OCI-LY7 (cell line): ENCODE results near the gene UPF3A. TPM values are rescaled to one million over a fixed set of nuclear protein-coding genes. Genes with fewer than 3 reads are reported as not detected.

Experiments
- BruUV-seq: library from RNA; stranded (reverse); fragments of 400-500 nt; replicated peaks from 2 replicates; lab custom pipeline; 2021; lab: Mats Ljungman, UMichigan
- CTCF ChIA-PET: fragments of 300-600 bp; sonication (Branson Sonifier 250); formaldehyde crosslinking; loops from one replicate; lab custom pipeline; 2022; ENCODE audit warnings: antibody characterized with exemption; ENCODE audit not compliant: unreplicated experiment; lab: Charles Lee
- POLR2A ChIA-PET: fragments of 300-600 bp; sonication (Branson Sonifier 250); formaldehyde crosslinking; loops from one replicate; lab custom pipeline; 2022; ENCODE audit warnings: antibody characterized with exemption; lab: Charles Lee
- DNase-seq: peaks from one replicate; pipeline ENCODE4 v3.0.0-alpha.2; 2015; ENCODE audit warnings: low spot score
- H2AFZ ChIP-seq: fragments of 200-600 bp; sonication (generic), shearing (Covaris generic); 2 replicates; pipeline ENCODE4 v1.6.1; 2014; ENCODE audit warnings: mild to moderate bottlenecking, antibody characterized with exemption, low read length, moderate library complexity
- H3K27ac ChIP-seq: fragments of 200-600 bp; sonication (generic); 2 replicates; pipeline ENCODE4 v1.5.1; 2014; ENCODE audit warnings: mixed run types, low read depth, mild to moderate bottlenecking, moderate library complexity, low read length, inconsistent platforms; ENCODE audit not compliant: poor library complexity, severe bottlenecking
- H3K36me3 ChIP-seq: fragments of 200-600 bp; sonication (generic); 2 replicates; pipeline ENCODE4 v1.6.1; 2014; ENCODE audit warnings: mild to moderate bottlenecking, antibody characterized with exemption, low read length, moderate library complexity, mixed read lengths; ENCODE audit not compliant: insufficient read depth
- H3K4me1 ChIP-seq: fragments of 200-600 bp; sonication (generic); 2 replicates; pipeline ENCODE4 v1.5.1; 2014; ENCODE audit warnings: mild to moderate bottlenecking, low read length; ENCODE audit not compliant: insufficient read depth, poor library complexity, severe bottlenecking
- H3K4me2 ChIP-seq: fragments of 200-600 bp; sonication (generic); 2 replicates; pipeline ENCODE4 v1.6.1; 2014; ENCODE audit warnings: mild to moderate bottlenecking, low read length
- H3K4me3 ChIP-seq: fragments of 200-600 bp; sonication (generic); 2 replicates; pipeline ENCODE4 v1.5.1; 2014; ENCODE audit warnings: mild to moderate bottlenecking, low read depth, low read length; ENCODE audit not compliant: poor library complexity, severe bottlenecking
- H3K79me2 ChIP-seq: fragments of 200-600 bp; sonication (generic); 2 replicates; pipeline ENCODE4 v1.6.1; 2016; ENCODE audit warnings: low read depth, mild to moderate bottlenecking, low read length, moderate library complexity, mixed read lengths; ENCODE audit not compliant: insufficient read depth
- H3K9me2 ChIP-seq: fragments of 200-600 bp; sonication (generic); 2 replicates; pipeline ENCODE4 v1.6.1; 2016; ENCODE audit warnings: mild to moderate bottlenecking, low read length, mixed read lengths; ENCODE audit not compliant: insufficient read depth
- H3K9me3 ChIP-seq: fragments of 200-600 bp; sonication (generic); 2 replicates; pipeline ENCODE4 v1.6.1; 2014; ENCODE audit warnings: mild to moderate bottlenecking, mixed run types, low read length, mixed read lengths
- H4K20me1 ChIP-seq: fragments of 200-600 bp; sonication (generic); 2 replicates; pipeline ENCODE4 v1.6.1; 2014; ENCODE audit warnings: mild to moderate bottlenecking, antibody characterized with exemption, low read length, moderate library complexity, mixed read lengths; ENCODE audit not compliant: insufficient read depth
- EZH2phosphoT487 ChIP-seq: fragments of 200-600 bp; sonication (generic); IDR thresholded peaks from 2 replicates; pipeline ENCODE4 v1.6.1; 2018; ENCODE audit warnings: low read depth, borderline replicate concordance, mild to moderate bottlenecking, mixed run types, antibody characterized with exemption, low read length, moderate library complexity, mixed read lengths
- intact Hi-C: fragments of 100-400 bp; cut with micrococcal nuclease; formaldehyde crosslinking; loops from one replicate; pipeline ENCODE4 v1.10.0; 2022; ENCODE audit not compliant: unreplicated experiment
- total RNA-seq, 2 experiments: library from RNA; depleted of rRNA in 1 of 2; stranded (reverse); fragments of >200 nt in 1 of 2; shearing (Covaris generic) in 1 of 2; gene quantifications; 2 replicates each; pipeline ENCODE4 v1.2.3, GENCODE V29; 2014 to 2022
- TF ChIP-seq, protein P1 (sequence below): fragments of 200-600 bp; sonication (generic); conservative IDR thresholded peaks from 2 replicates; pipeline ENCODE4 v1.5.1; 2014; ENCODE audit warnings: mild to moderate bottlenecking, antibody characterized with exemption, low read length, moderate library complexity, mixed read lengths

UPF3A gene
- total RNA-seq, 2 experiments from 2014 or later = 27.8 to 55.4 TPM

DNA sequence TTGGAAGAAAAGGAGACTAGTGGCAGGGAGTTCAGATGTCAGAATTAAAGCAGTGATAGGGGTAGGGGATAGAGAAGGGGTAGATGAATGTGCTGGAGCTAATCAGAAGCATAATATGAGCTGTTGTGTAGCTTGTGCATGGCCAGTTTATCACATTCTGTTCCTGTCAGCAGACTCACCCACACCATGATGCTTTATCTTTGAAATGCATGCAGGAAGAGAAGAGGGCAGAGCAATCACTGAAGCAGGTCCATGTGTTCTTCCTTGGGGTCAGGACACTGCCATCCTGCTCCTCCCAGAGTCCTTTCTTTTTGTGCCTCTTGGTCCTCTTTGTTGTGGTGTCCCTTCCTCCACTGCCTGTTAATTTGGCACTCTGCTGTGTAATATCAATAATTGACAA is 38.7 kb downstream of the UPF3A start:
- H3K4me2 ChIP-seq = no peak overlapping the region
- CTCF ChIA-PET = no interaction called here
- H3K9me2 ChIP-seq = no peaks in the 10 kb centered on the region
- no peaks in the 10 kb centered on the region for H3K9me3 ChIP-seq
- peaks cover 96% of the 10 kb centered on the region for H3K79me2 ChIP-seq
- POLR2A ChIA-PET = no interaction called here
- H2AFZ ChIP-seq = no peak overlapping the region
- H3K27ac ChIP-seq = no peak overlapping the region
- intact Hi-C loops = no loop called here
- DNase-seq = no peak
- TF ChIP-seq, protein P1, sequence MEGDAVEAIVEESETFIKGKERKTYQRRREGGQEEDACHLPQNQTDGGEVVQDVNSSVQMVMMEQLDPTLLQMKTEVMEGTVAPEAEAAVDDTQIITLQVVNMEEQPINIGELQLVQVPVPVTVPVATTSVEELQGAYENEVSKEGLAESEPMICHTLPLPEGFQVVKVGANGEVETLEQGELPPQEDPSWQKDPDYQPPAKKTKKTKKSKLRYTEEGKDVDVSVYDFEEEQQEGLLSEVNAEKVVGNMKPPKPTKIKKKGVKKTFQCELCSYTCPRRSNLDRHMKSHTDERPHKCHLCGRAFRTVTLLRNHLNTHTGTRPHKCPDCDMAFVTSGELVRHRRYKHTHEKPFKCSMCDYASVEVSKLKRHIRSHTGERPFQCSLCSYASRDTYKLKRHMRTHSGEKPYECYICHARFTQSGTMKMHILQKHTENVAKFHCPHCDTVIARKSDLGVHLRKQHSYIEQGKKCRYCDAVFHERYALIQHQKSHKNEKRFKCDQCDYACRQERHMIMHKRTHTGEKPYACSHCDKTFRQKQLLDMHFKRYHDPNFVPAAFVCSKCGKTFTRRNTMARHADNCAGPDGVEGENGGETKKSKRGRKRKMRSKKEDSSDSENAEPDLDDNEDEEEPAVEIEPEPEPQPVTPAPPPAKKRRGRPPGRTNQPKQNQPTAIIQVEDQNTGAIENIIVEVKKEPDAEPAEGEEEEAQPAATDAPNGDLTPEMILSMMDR = no peak
- TF ChIP-seq EZH2phosphoT487 = no peak
- BruUV-seq = no TSS peak
- peaks cover 95% of the 10 kb centered on the region for H3K36me3 ChIP-seq
- no peak overlapping the region for H3K4me3 ChIP-seq
- peaks cover 40% of the 10 kb centered on the region for H4K20me1 ChIP-seq
- H3K4me1 ChIP-seq = peaks cover 32% of the 10 kb centered on the region

DNA sequence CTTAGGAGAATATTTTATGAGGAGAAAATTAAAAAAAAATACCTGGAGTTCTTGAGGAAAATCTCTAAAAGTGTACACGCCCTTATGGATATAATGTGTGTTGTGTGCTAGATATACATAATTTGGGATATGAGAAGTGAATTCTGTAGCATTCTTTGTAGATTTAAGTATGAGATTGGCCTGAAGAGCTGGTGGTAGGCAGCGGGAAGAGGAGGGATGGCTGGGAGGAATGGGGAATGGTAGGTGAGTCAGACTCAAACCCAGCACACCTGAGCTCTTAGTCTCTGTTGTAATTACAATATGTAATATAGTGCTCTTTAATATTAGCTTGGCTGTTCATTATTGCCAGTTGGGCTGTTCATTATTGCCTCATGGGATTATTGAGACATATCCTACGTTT is 39.9 kb downstream of the UPF3A start:
- Histone ChIP-seq H4K20me1 (peaks cover 35% of the 10 kb centered on the region), H3K4me2 (no peak overlapping the region), H3K27ac (no peak overlapping the region), H3K9me2 (no peaks in the 10 kb centered on the region), H3K36me3 (peaks cover 96% of the 10 kb centered on the region), H3K9me3 (no peaks in the 10 kb centered on the region), H3K79me2 (peaks cover 93% of the 10 kb centered on the region), H2AFZ (no peak overlapping the region), H3K4me1 (peaks cover 30% of the 10 kb centered on the region), H3K4me3 (no peak overlapping the region)
- BruUV-seq = no TSS peak
- ChIA-PET POLR2A (interaction anchor here (0.7 kb wide), 1 partner anchor 1112 kb away, joined by 3 read pairs; the partner anchor contains the start of gene CUL4A), CTCF (no interaction called here)
- DNase-seq = no peak
- TF ChIP-seq, protein P1 = no peak
- TF ChIP-seq EZH2phosphoT487 = no peak
- intact Hi-C loops = no loop called here

DNA sequence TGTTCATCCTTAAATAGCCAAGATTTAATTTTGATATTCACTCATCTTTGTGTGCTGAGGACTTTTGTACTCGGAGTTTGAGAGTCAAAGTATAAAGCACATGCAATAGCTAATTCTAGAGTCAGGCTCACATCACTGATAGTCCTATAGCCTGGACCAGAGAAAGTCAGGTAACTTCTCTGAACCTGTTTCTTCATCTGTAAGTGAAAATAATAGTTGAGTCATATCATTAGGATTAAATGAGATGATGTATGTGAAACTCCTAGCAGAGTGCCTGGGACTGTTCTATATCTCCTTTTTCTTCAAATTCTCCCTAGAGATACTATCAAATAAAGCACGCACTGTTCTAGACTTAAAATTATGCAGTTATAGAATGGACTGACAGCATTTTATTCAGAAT is 41.9 kb downstream of the UPF3A start:
- no peak overlapping the region for H2AFZ ChIP-seq

More for the DNA sequence above, 41.9 kb downstream of the UPF3A start:
- no peak overlapping the region for H3K27ac ChIP-seq
- peaks cover 9% of the 10 kb centered on the region for H3K4me1 ChIP-seq
- H3K4me3 ChIP-seq = no peak overlapping the region
- no TSS peak for BruUV-seq
- no peaks in the 10 kb centered on the region for H3K9me3 ChIP-seq
- H4K20me1 ChIP-seq = peaks cover 20% of the 10 kb centered on the region
- POLR2A ChIA-PET = interaction anchor here (0.6 kb wide), 1 partner anchor 11 kb away, joined by 3 read pairs; no protein-coding TSS in a partner anchor
- CTCF ChIA-PET = no interaction called here
- no peak overlapping the region for H3K4me2 ChIP-seq
- intact Hi-C loops = no loop called here
- H3K79me2 ChIP-seq = peaks cover 87% of the 10 kb centered on the region
- no peaks in the 10 kb centered on the region for H3K9me2 ChIP-seq
- TF ChIP-seq EZH2phosphoT487 = no peak
- TF ChIP-seq, protein P1 = no peak
- H3K36me3 ChIP-seq = peaks cover 97% of the 10 kb centered on the region
- DNase-seq = no peak
